Measurements from ENCODE around the gene TGM2. TPM values are rescaled to one million over a fixed set of nuclear protein-coding genes. Genes with fewer than 3 reads are reported as not detected.

Gene TGM2
- total and polyA plus RNA-seq, 12 donors, result 146 to 993 (median 463) TPM

DNA sequence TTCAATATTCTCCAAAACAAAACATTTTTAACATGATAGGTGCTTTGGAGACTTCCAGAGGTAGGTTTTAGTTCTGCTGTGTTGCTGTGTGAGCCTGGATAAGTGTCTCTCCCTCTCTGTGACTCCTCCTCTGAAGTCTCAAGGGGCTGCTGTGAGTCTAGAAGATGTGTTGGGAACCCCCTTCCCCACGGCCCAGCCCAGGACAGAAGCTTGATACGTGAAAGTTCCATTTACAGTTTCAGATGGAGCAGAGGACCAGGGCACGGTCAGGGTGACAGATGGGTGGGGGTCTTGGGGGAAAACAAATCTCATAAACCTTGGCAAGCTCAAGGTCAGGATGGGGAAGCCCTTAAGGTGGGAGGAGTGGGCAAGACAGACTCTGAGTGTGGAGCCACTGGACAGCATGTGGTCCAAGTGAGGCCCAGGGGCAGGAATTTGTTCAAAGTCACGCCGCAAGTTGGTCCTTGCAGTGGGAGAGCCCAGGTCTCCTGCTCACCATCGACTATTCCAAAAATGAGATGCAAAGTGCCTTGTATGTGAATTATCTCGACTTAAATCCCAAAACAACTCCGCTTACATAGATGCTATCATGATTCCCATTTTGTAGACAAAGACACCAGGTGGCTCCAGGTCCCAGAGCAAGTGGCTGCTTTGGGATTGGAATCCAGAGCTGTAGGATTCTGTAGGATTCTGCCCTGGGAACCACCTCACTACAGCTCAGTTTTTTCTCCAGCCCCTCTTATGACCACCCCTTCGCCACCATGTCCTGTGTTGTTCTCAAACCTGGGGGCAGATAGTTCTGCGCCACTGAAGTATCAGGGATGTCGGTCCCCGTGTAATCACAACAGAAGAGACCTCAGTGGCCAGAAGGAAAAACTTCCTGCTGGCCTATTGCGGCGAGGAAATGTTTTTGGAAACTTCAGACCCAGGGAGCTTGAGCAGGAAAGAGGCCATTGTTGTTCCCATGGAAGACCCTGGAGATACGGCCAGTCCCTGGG, 1.9 kb downstream of the TGM2 start:
- Histone ChIP-seq H3K9me3 (no peaks in the 10 kb centered on the region), H3K36me3 (peaks cover 0 to 37% (median 18%) of the 10 kb centered on the region in 9 donors), H3K27me3 (no peaks in the 10 kb centered on the region), H3K27ac (peak overlapping the region; percentile 71 to 96 (median 90)), H3K4me3 (peak overlapping the region; percentile 47 to 80 (median 68)), H3K4me1 (peaks cover 36 to 85% (median 58%) of the 10 kb centered on the region in 9 donors)
- 42 to 46% methylated on average over 15 of the region's 15 CpGs for WGBS, 2 donors
- ATAC-seq (no peak), DNase-seq (no peak)
- TF ChIP-seq, protein P1, sequence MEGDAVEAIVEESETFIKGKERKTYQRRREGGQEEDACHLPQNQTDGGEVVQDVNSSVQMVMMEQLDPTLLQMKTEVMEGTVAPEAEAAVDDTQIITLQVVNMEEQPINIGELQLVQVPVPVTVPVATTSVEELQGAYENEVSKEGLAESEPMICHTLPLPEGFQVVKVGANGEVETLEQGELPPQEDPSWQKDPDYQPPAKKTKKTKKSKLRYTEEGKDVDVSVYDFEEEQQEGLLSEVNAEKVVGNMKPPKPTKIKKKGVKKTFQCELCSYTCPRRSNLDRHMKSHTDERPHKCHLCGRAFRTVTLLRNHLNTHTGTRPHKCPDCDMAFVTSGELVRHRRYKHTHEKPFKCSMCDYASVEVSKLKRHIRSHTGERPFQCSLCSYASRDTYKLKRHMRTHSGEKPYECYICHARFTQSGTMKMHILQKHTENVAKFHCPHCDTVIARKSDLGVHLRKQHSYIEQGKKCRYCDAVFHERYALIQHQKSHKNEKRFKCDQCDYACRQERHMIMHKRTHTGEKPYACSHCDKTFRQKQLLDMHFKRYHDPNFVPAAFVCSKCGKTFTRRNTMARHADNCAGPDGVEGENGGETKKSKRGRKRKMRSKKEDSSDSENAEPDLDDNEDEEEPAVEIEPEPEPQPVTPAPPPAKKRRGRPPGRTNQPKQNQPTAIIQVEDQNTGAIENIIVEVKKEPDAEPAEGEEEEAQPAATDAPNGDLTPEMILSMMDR (IDR thresholded peaks at IDR 0.05), result no peak
- intact Hi-C loops (cut with DNase I), result loop anchor here in 4 of 10 donors (5.0 kb wide), 3 partner anchors 36 to 101 kb away; no protein-coding TSS in a partner anchor

DNA sequence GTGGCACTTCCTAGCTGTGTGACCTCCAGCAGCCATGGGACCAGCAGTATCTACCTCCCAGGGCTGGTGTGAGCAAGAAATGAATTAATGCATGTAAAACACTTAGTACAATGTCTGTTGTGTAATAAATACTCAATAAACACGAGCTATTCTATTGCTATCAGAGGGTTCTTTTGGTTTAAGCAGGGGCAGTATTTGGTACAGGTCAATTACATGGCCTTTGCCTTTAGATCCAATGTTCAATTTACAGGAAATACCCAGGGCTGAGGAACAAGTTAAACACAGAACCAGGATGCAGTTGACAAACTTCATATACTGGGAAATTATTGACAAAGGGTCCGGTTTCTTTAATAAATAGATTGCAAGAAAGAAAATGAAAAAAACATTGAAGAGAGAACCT, 2.9 kb downstream of the TGM2 start:
- peak overlapping the region in 9 of 10 donors; percentile 71 to 96 (median 92) for H3K27ac ChIP-seq
- no peaks in the 10 kb centered on the region for H3K9me3 ChIP-seq
- TF ChIP-seq, protein P1 (IDR thresholded peaks at IDR 0.05), result no peak
- peak overlapping the region in 7 of 10 donors; percentile 53 to 80 (median 70) for H3K4me3 ChIP-seq
- intact Hi-C loops (cut with DNase I), result loop anchor here in 4 of 10 donors (5.0 kb wide), 3 partner anchors 35 to 100 kb away; no protein-coding TSS in a partner anchor
- peaks cover 0 to 47% (median 18%) of the 10 kb centered on the region in 9 donors for H3K36me3 ChIP-seq
- DNase-seq (no peak), ATAC-seq (no peak)
- H3K4me1 ChIP-seq, result peaks cover 39 to 85% (median 62%) of the 10 kb centered on the region in 9 donors
- H3K27me3 ChIP-seq, result no peaks in the 10 kb centered on the region
- 56 to 71% methylated on average over 2 of the region's 2 CpGs for WGBS, 2 donors

DNA sequence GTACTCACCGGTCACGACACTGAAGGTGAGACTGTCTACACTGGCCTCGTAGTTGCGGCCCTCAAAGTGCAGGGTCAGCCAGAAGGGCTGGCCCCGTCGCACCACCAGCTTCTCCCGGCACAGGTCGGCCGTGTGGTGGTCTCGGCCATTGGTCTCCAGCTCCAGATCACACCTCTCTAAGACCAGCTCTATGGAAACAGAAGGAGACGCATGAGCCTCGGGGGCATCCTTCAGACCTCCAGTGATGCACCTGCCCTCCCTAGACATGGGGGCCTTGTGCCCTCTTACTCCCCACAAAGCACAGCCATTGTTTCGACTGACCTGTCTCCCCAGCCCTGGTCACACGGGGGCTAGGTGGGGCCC, 3.7 kb downstream of the TGM2 start:
- intact Hi-C loops (cut with DNase I), result loop anchor here in 5 of 10 donors (2.0 to 5.0 kb wide), 4 partner anchors 34 to 99 kb away; no protein-coding TSS in a partner anchor
- WGBS, 2 donors, result 94% methylated on average over 14 of the region's 14 CpGs
- peak overlapping the region in 1 of 10 donors; percentile 80 for H3K4me3 ChIP-seq
- no peaks in the 10 kb centered on the region for H3K27me3 ChIP-seq
- H3K36me3 ChIP-seq, result peaks cover 0 to 51% (median 18%) of the 10 kb centered on the region in 9 donors
- no peaks in the 10 kb centered on the region for H3K9me3 ChIP-seq
- H3K27ac ChIP-seq, result peak overlapping the region in 9 of 10 donors; percentile 71 to 96 (median 92)
- TF ChIP-seq, protein P1 (IDR thresholded peaks at IDR 0.05), result no peak
- peaks cover 46 to 90% (median 70%) of the 10 kb centered on the region in 9 donors for H3K4me1 ChIP-seq
- DNase-seq (no peak), ATAC-seq (no peak)
